Colonic mucosa (tissue), 4 donors: ENCODE measurements around the gene CDK10. TPM values are rescaled to one million over a fixed set of nuclear protein-coding genes. Genes with fewer than 3 reads are reported as not detected.

Source experiments
- DNase-seq: peaks from one replicate; pipeline ENCODE4 v3.0.0-alpha.2; 2020
- H3K27ac ChIP-seq: fragments of 200-600 bp; one replicate; pipeline ENCODE4 v1.8.0; 2021
- H3K27me3 ChIP-seq: fragments of 200-600 bp; one replicate; pipeline ENCODE4 v1.8.0; 2021
- H3K36me3 ChIP-seq: fragments of 200-600 bp; one replicate; pipeline ENCODE4 v1.8.0; 2021
- H3K4me1 ChIP-seq: fragments of 200-600 bp; one replicate; pipeline ENCODE4 v1.8.0; 2021; ENCODE audit warnings: mild to moderate bottlenecking
- H3K4me3 ChIP-seq: fragments of 200-600 bp; one replicate; pipeline ENCODE4 v1.8.0; 2021
- H3K9ac ChIP-seq, 2 donors: one replicate each; pipeline ENCODE4 v1.7.0; 2013; ENCODE audit warnings: control low read depth in 2 of 2, low read depth in 2 of 2, low read length in 2 of 2
- H3K9me3 ChIP-seq: fragments of 200-600 bp; one replicate; pipeline ENCODE4 v1.8.0; 2021
- CTCF ChIP-seq: fragments of 200-600 bp; IDR thresholded peaks from one replicate; pipeline ENCODE4 v1.8.0; 2022; ENCODE audit warnings: antibody characterized with exemption, mild to moderate bottlenecking
- intact Hi-C: fragments of 100-400 bp; cut with DNase I; formaldehyde crosslinking; loops from one replicate; pipeline ENCODE4 v1.14.1; 2022
- total RNA-seq, 2 donors: library from RNA; stranded (reverse); fragmentation: NEBNext Ultra II Directional in 1 of 2; extraction: Animal tissue kit (Norgen Biotek cat#: 25700) in 1 of 2; gene quantifications; one replicate each; pipeline ENCODE4 v1.2.1, GENCODE V29; 2021
- donor health status: healthy.
- donor health status: DM: no; HTN: no; CAD: no.
- donor health status: DM: no; HTN: no; CAD: no.

The CDK10 gene
- total RNA-seq, 2 donors from 2014 or later, result 72.2 to 136 TPM

GRCh38 chr16:89733792-89734191 is 47.3 kb downstream of the CDK10 start:
- Histone ChIP-seq H3K4me3 (no peak overlapping the region), H3K9me3 (no peaks in the 10 kb centered on the region), H3K4me1 (no peaks in the 10 kb centered on the region), H3K27me3 (no peaks in the 10 kb centered on the region), H3K36me3 (peaks cover 52% of the 10 kb centered on the region), H3K9ac (no peak overlapping the region), H3K27ac (no peak overlapping the region)
- intact Hi-C loops, result no loop called here
- TF ChIP-seq CTCF, result no peak
- DNase-seq, result no peak

GRCh38 chr16:89736554-89736953 is 50.1 kb downstream of the CDK10 start:
- Histone ChIP-seq H3K9me3 (no peaks in the 10 kb centered on the region), H3K9ac (no peak overlapping the region), H3K27ac (no peak overlapping the region), H3K4me3 (no peak overlapping the region), H3K36me3 (peaks cover 42% of the 10 kb centered on the region), H3K27me3 (no peaks in the 10 kb centered on the region), H3K4me1 (no peaks in the 10 kb centered on the region)
- intact Hi-C loops, result no loop called here
- no peak for DNase-seq
- no peak for TF ChIP-seq CTCF

GRCh38 chr16:89737341-89738071 is 51.0 kb downstream of the CDK10 start:
- no peaks in the 10 kb centered on the region for H3K9me3 ChIP-seq
- no peak overlapping the region for H3K4me3 ChIP-seq
- no peak overlapping the region for H3K27ac ChIP-seq
- no peak overlapping the region for H3K9ac ChIP-seq
- intact Hi-C loops, result no loop called here
- H3K4me1 ChIP-seq, result no peaks in the 10 kb centered on the region
- TF ChIP-seq CTCF, result no peak
- no peak for DNase-seq
- H3K27me3 ChIP-seq, result no peaks in the 10 kb centered on the region
- peaks cover 35% of the 10 kb centered on the region for H3K36me3 ChIP-seq

- intact Hi-C loops, result no loop called here
Observed at GRCh38 chr16:89738072-89738377, 51.5 kb downstream of the CDK10 start.

GRCh38 chr16:89738538-89739317 is 52.2 kb downstream of the CDK10 start:
- no peaks in the 10 kb centered on the region for H3K9me3 ChIP-seq
- no peaks in the 10 kb centered on the region for H3K4me1 ChIP-seq
- TF ChIP-seq CTCF, result no peak
- no peak overlapping the region for H3K27ac ChIP-seq
- no peaks in the 10 kb centered on the region for H3K27me3 ChIP-seq
- no peak overlapping the region for H3K9ac ChIP-seq
- peaks cover 28% of the 10 kb centered on the region for H3K36me3 ChIP-seq
- H3K4me3 ChIP-seq, result no peak overlapping the region
- no peak for DNase-seq
- intact Hi-C loops, result no loop called here

More at GRCh38 chr16:89738072-89738377, 51.5 kb downstream of the CDK10 start:
- Histone ChIP-seq H3K27me3 (no peaks in the 10 kb centered on the region), H3K9me3 (no peaks in the 10 kb centered on the region), H3K9ac (no peak overlapping the region), H3K4me3 (no peak overlapping the region), H3K27ac (no peak overlapping the region), H3K36me3 (peaks cover 34% of the 10 kb centered on the region), H3K4me1 (no peaks in the 10 kb centered on the region)
- no peak for DNase-seq
- no peak for TF ChIP-seq CTCF
